ENCODE data around the gene BRIP1. TPM values are rescaled to one million over a fixed set of nuclear protein-coding genes. Genes with fewer than 3 reads are reported as not detected.

Gene BRIP1
- total RNA-seq, 4 donors from 2014 or later = 0.80 to 2.4 (median 0.93) TPM

DNA sequence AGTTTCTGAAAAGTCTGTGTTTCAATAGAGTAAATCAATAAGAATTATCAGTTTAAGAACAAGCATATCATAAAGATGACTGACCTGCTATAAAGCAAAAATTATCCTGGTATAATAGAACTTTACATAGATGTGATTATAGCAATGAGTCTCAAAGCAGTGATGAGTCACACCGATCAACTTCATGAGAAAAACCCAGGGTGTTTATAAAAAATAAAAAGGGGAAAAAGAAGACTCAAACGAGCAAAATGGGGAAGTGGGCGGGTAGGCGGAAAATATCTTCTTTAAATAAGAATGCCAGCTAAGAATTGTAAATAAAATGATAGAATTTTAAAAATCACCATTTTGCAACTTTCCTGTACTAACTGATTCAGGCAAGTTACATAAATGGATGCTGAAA, 46.8 kb downstream of the BRIP1 start:
- 74 to 78% methylated on average over 4 of the region's 4 CpGs for WGBS, 2 donors
- TF ChIP-seq, protein P1, sequence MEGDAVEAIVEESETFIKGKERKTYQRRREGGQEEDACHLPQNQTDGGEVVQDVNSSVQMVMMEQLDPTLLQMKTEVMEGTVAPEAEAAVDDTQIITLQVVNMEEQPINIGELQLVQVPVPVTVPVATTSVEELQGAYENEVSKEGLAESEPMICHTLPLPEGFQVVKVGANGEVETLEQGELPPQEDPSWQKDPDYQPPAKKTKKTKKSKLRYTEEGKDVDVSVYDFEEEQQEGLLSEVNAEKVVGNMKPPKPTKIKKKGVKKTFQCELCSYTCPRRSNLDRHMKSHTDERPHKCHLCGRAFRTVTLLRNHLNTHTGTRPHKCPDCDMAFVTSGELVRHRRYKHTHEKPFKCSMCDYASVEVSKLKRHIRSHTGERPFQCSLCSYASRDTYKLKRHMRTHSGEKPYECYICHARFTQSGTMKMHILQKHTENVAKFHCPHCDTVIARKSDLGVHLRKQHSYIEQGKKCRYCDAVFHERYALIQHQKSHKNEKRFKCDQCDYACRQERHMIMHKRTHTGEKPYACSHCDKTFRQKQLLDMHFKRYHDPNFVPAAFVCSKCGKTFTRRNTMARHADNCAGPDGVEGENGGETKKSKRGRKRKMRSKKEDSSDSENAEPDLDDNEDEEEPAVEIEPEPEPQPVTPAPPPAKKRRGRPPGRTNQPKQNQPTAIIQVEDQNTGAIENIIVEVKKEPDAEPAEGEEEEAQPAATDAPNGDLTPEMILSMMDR (IDR thresholded peaks at IDR 0.05) = no peak
- no peak for TF ChIP-seq POLR2A (IDR thresholded peaks at IDR 0.05)
- intact Hi-C loops (cut with DNase I; ENCODE audit: low total_unique reads) = no loop called here

DNA sequence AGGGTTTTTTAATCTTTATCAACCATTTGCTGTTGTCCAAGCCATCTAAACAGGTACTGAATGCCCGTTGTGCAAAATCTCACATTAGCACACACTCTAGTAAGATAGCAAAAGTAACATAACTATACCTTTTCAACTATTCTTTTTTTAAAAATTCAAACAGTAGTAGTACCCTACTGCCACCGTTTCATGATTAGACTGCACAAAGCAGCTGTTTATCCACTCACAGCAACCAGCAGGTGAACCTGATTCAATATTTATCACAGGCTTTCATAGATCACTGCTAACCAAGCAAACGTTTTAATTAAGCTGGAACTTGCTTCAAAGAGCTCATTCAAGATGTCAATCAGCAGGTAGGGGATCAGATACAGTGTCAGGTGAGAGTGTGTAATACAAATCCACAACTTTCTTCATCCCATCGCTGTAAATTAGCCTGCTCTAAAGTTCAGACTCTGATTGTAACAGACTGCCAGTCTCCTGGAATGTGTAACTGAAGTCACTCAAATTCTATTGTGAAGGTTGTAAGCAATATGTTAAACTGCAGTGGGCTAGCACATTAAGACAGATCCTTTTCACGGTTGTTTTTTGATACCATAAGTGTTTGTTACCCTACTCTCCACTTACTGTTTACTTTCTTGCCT, 47.3 kb downstream of the BRIP1 start:
- WGBS, 2 donors = 69% methylated on average over 5 of the region's 5 CpGs
- DNase-seq (ENCODE audit: low spot score in 2 of 2) = no peak
- intact Hi-C loops (cut with DNase I; ENCODE audit: low total_unique reads) = no loop called here
- H3K4me3 ChIP-seq (ENCODE audit: low read depth, poor library complexity, severe bottlenecking) = no peak overlapping the region
- TF ChIP-seq POLR2A (IDR thresholded peaks at IDR 0.05) = no peak
- TF ChIP-seq, protein P1 (IDR thresholded peaks at IDR 0.05) = no peak

More for the DNA sequence above, 46.8 kb downstream of the BRIP1 start:
- no peak for DNase-seq (ENCODE audit: low spot score in 2 of 2)
- no peak overlapping the region for H3K4me3 ChIP-seq (ENCODE audit: low read depth, poor library complexity, severe bottlenecking)

DNA sequence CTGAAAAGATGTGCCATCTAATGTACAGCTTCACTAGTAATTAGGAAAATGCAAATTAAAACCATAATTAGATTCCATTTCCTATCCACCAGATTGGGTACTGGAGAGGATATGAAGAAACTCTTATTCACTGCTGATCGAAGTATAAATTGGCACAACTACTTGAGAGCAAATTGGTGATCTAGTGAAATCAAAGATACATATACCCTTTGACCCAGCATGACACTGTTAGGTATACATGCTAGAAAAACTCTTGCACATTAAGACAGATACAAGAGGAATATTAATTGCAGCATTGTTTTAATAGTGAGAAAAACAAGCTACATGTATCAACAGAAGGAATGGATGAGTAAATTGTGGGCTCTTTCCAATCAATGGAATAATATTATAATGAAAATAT, 48.8 kb downstream of the BRIP1 start:
- intact Hi-C loops (cut with DNase I; ENCODE audit: low total_unique reads) = no loop called here
- TF ChIP-seq, protein P1 (IDR thresholded peaks at IDR 0.05) = no peak
- TF ChIP-seq POLR2A (IDR thresholded peaks at IDR 0.05) = no peak
- no peak overlapping the region for H3K4me3 ChIP-seq (ENCODE audit: low read depth, poor library complexity, severe bottlenecking)
- 88 to 95% methylated on average over 1 of the region's 1 CpG for WGBS, 2 donors
- no peak for DNase-seq (ENCODE audit: low spot score in 2 of 2)

- no peak overlapping the region for H3K4me3 ChIP-seq (ENCODE audit: low read depth, poor library complexity, severe bottlenecking)
- intact Hi-C loops (cut with DNase I; ENCODE audit: low total_unique reads) = no loop called here
- 52 to 63% methylated on average over 1 of the region's 1 CpG for WGBS, 2 donors
- TF ChIP-seq, protein P1 (IDR thresholded peaks at IDR 0.05) = no peak
- TF ChIP-seq POLR2A (IDR thresholded peaks at IDR 0.05) = no peak
- DNase-seq (ENCODE audit: low spot score in 2 of 2) = no peak
These were observed 50.1 kb downstream of the BRIP1 start for GRCh38 chr17:61813211-61813610.

- H3K4me3 ChIP-seq (ENCODE audit: low read depth, poor library complexity, severe bottlenecking) = no peak overlapping the region
- WGBS, 2 donors = 55 to 57% methylated on average over 2 of the region's 2 CpGs
- intact Hi-C loops (cut with DNase I; ENCODE audit: low total_unique reads) = no loop called here
- no peak for DNase-seq (ENCODE audit: low spot score in 2 of 2)
- no peak for TF ChIP-seq POLR2A (IDR thresholded peaks at IDR 0.05)
- TF ChIP-seq, protein P1 (IDR thresholded peaks at IDR 0.05) = no peak
These were observed 50.6 kb downstream of the BRIP1 start for GRCh38 chr17:61812747-61813146.

Measured in lower leg skin (tissue), 4 donors.